H1 (cell line): ENCODE data around the gene TMEM238. TPM values are rescaled to one million over a fixed set of nuclear protein-coding genes. Genes with fewer than 3 reads are reported as not detected.

Experiments used
- CTCF ChIA-PET: fragments of 300-600 bp; sonication (Branson Sonifier 250); formaldehyde crosslinking; loops from one replicate; lab custom pipeline; 2021; ENCODE audit not compliant: partially characterized antibody; lab: Charles Lee
- POLR2A ChIA-PET: fragments of 300-600 bp; sonication (Branson Sonifier 250); formaldehyde crosslinking; loops from one replicate; lab custom pipeline; 2021; ENCODE audit warnings: inconsistent platforms; ENCODE audit not compliant: partially characterized antibody; lab: Charles Lee
- DNase-seq, 2 experiments: peaks; one replicate each; pipeline versions ENCODE4 v3.0.0 to v3.0.0-alpha.2; 2010 to 2022; ENCODE audit warnings: low spot score in 2 of 2, low read depth in 1 of 2, mixed read lengths in 1 of 2
- FAIRE-seq: peaks from 2 replicates; lab custom pipeline; 2011; peaks lifted over from hg19 to GRCh38; lab: Jason Lieb, UNC
- H2AFZ ChIP-seq: 2 replicates; pipeline ENCODE4 v1.8.1; 2012; ENCODE audit warnings: low read length, inconsistent platforms
- H2AK5ac ChIP-seq: 2 replicates; pipeline ENCODE4 v1.6.1; 2013; ENCODE audit warnings: low read depth, low read length
- H2BK120ac ChIP-seq: replicated peaks from 2 replicates; pipeline ENCODE3; 2013; ENCODE audit warnings: low read depth, low read length, inconsistent platforms
- H2BK12ac ChIP-seq: 2 replicates; pipeline ENCODE4 v1.6.1; 2013; ENCODE audit warnings: low read depth, low read length
- H2BK15ac ChIP-seq: 2 replicates; pipeline ENCODE4 v1.6.1; 2013; ENCODE audit warnings: low read length
- H2BK20ac ChIP-seq: 2 replicates; pipeline ENCODE4 v1.6.1; 2013; ENCODE audit warnings: low read length
- H2BK5ac ChIP-seq: 2 replicates; pipeline ENCODE4 v1.6.1; 2013; ENCODE audit warnings: low read depth, low read length
- H3K14ac ChIP-seq: 2 replicates; pipeline ENCODE4 v1.6.1; 2013; ENCODE audit warnings: inconsistent platforms; ENCODE audit not compliant: insufficient read length
- H3K18ac ChIP-seq: 2 replicates; pipeline ENCODE4 v1.6.1; 2013; ENCODE audit warnings: low read length; ENCODE audit errors: extremely low read depth
- H3K23ac ChIP-seq: 2 replicates; pipeline ENCODE4 v1.6.1; 2013; ENCODE audit warnings: inconsistent platforms; ENCODE audit not compliant: insufficient read length
- H3K23me2 ChIP-seq: 2 replicates; pipeline ENCODE4 v1.6.1; 2013; ENCODE audit warnings: low read depth, low read length
- H3K27ac ChIP-seq: 2 replicates; pipeline ENCODE4 v1.6.1; 2011; ENCODE audit warnings: low read depth, low read length, inconsistent platforms
- H3K27me3 ChIP-seq, 4 experiments: replicated peaks in 1 of 4; 1 replicate in 1 of 4; 2 replicates in 3 of 4; pipeline versions ENCODE4 v1.6.1 to v1.8.1; 2011 to 2013; ENCODE audit warnings: low read length in 3 of 4, mild to moderate bottlenecking in 3 of 4, inconsistent platforms in 2 of 4, mixed read lengths in 2 of 4, moderate library complexity in 1 of 4; ENCODE audit not compliant: control insufficient read depth in 3 of 4, insufficient read depth in 3 of 4; ENCODE audit errors: extremely low read depth in 1 of 4
- H3K36me3 ChIP-seq, 4 experiments: 2 replicates each; pipeline versions ENCODE4 v1.6.1 to v1.8.1; 2011 to 2013; ENCODE audit warnings: mild to moderate bottlenecking in 4 of 4, low read length in 3 of 4, moderate library complexity in 2 of 4, control low read depth in 1 of 4, inconsistent platforms in 1 of 4; ENCODE audit not compliant: insufficient read depth in 4 of 4, control insufficient read depth in 2 of 4
- H3K4ac ChIP-seq: replicated peaks from 2 replicates; pipeline ENCODE3; 2013; ENCODE audit warnings: low read length, low read depth, mixed read lengths, inconsistent platforms; ENCODE audit not compliant: insufficient read length
- H3K4me1 ChIP-seq, 4 experiments: replicated peaks in 1 of 4; 1 replicate in 1 of 4; 2 replicates in 3 of 4; pipeline versions ENCODE4 v1.6.1 to v1.8.1; 2011 to 2013; ENCODE audit warnings: low read length in 3 of 4, inconsistent platforms in 2 of 4, mixed read lengths in 1 of 4; ENCODE audit not compliant: insufficient read depth in 4 of 4, control insufficient read depth in 3 of 4
- H3K4me2 ChIP-seq, 2 experiments: 2 replicates each; pipeline versions ENCODE4 v1.6.1 to v1.8.1; 2011 to 2013; ENCODE audit warnings: low read depth in 2 of 2, low read length in 2 of 2, control low read depth in 1 of 2, inconsistent platforms in 1 of 2, mild to moderate bottlenecking in 1 of 2; ENCODE audit not compliant: insufficient read depth in 1 of 2
- H3K4me3 ChIP-seq, 4 experiments: fragments of 200-600, 300-600 bp in 1 of 4; sonication (generic), shearing (Covaris generic), sonication (Bioruptor Twin) in 1 of 4; 2 replicates each; pipeline versions ENCODE4 v1.5.1 to v1.8.1; 2011 to 2016; ENCODE audit warnings: low read length in 4 of 4, low read depth in 3 of 4, control low read depth in 2 of 4, inconsistent platforms in 2 of 4, mild to moderate bottlenecking in 2 of 4, mixed read lengths in 1 of 4, moderate library complexity in 1 of 4; ENCODE audit not compliant: insufficient read depth in 2 of 4; ENCODE audit errors: extremely low read depth in 1 of 4
- H3K56ac ChIP-seq: replicated peaks from 2 replicates; pipeline ENCODE3; 2013; ENCODE audit warnings: low read depth, mild to moderate bottlenecking, mixed read lengths, low read length, inconsistent platforms; ENCODE audit not compliant: insufficient read length
- H3K79me1 ChIP-seq: 2 replicates; pipeline ENCODE4 v1.6.1; 2013; ENCODE audit warnings: low read depth, low read length, control low read depth
- H3K79me2 ChIP-seq, 2 experiments: 2 replicates each; pipeline versions ENCODE4 v1.6.1 to v1.8.1; 2012 to 2013; ENCODE audit warnings: low read length in 2 of 2, mild to moderate bottlenecking in 2 of 2, inconsistent platforms in 1 of 2; ENCODE audit not compliant: insufficient read depth in 2 of 2, control insufficient read depth in 1 of 2
- H3K9ac ChIP-seq, 4 experiments: replicated peaks in 1 of 4; 1 replicate in 1 of 4; 2 replicates in 3 of 4; pipeline versions ENCODE4 v1.6.1 to v1.8.1; 2011 to 2013; ENCODE audit warnings: low read depth in 3 of 4, low read length in 3 of 4, control low read depth in 2 of 4, mild to moderate bottlenecking in 2 of 4, moderate library complexity in 2 of 4, inconsistent platforms in 1 of 4; ENCODE audit errors: extremely low read depth in 1 of 4
- H3K9me3 ChIP-seq, 2 experiments: 2 replicates each; pipeline versions ENCODE4 v1.6.1 to v1.8.1; 2012 to 2013; ENCODE audit warnings: mild to moderate bottlenecking in 2 of 2, moderate library complexity in 2 of 2, control low read depth in 1 of 2, inconsistent platforms in 1 of 2, low read depth in 1 of 2, low read length in 1 of 2, mixed read lengths in 1 of 2; ENCODE audit not compliant: insufficient read depth in 2 of 2
- H4K20me1 ChIP-seq, 2 experiments: replicated peaks in 1 of 2; 2 replicates each; pipeline versions ENCODE3 to v1.8.1; 2011 to 2013; ENCODE audit warnings: inconsistent platforms in 2 of 2, low read length in 2 of 2, mild to moderate bottlenecking in 1 of 2; ENCODE audit not compliant: insufficient read depth in 2 of 2, control insufficient read depth in 1 of 2
- H4K5ac ChIP-seq: 2 replicates; pipeline ENCODE4 v1.6.1; 2013; ENCODE audit warnings: low read length, low read depth, mixed read lengths, inconsistent platforms; ENCODE audit not compliant: insufficient read length
- H4K8ac ChIP-seq: 2 replicates; pipeline ENCODE4 v1.8.0; 2013; ENCODE audit warnings: mild to moderate bottlenecking, moderate library complexity, low read length, inconsistent platforms; ENCODE audit not compliant: insufficient read depth; ENCODE audit errors: extremely low read depth
- H4K91ac ChIP-seq: replicated peaks from 2 replicates; pipeline ENCODE3; 2013; ENCODE audit warnings: low read length, mixed read lengths, inconsistent platforms; ENCODE audit not compliant: insufficient read length
- ASH2L ChIP-seq: fragments of 200-600, 300-600 bp; sonication (generic); IDR thresholded peaks from one replicate; pipeline ENCODE4 v1.7.1; 2017; ENCODE audit warnings: low read length
- JUN ChIP-seq: IDR thresholded peaks from 2 replicates; pipeline ENCODE4 v1.6.1; 2011; ENCODE audit warnings: low read depth, mild to moderate bottlenecking, improper control_type of control experiment, low read length
- MAFK ChIP-seq: IDR thresholded peaks from 2 replicates; pipeline ENCODE4 v1.6.1; 2012; ENCODE audit warnings: low read depth, mild to moderate bottlenecking, improper control_type of control experiment, low read length
- SAP30 ChIP-seq: fragments of 300-600 bp; sonication (generic); IDR thresholded peaks from 2 replicates; pipeline ENCODE4 v1.7.1; 2012; ENCODE audit warnings: low read length, moderate library complexity, mild to moderate bottlenecking, inconsistent platforms; ENCODE audit not compliant: insufficient read depth, insufficient replicate concordance
- SP4 ChIP-seq: IDR thresholded peaks from 2 replicates; pipeline ENCODE4 v1.6.1; 2012; ENCODE audit warnings: low read length, inconsistent platforms
- SRF ChIP-seq: IDR thresholded peaks from 2 replicates; pipeline ENCODE4 v1.6.1; 2011; ENCODE audit warnings: mild to moderate bottlenecking, low read depth, low read length, moderate library complexity
- WGBS, 2 experiments: shearing (Covaris generic) in 1 of 2; methylation state at CpG; one replicate each; pipeline versions ENCODE4 v1.1.6 to v1.1.7; 2013 to 2015; ENCODE audit warnings: low lambda C conversion rate in 2 of 2, mixed read lengths in 2 of 2, inconsistent platforms in 1 of 2, low coverage in 1 of 2, missing lambda C conversion rate in 1 of 2; ENCODE audit not compliant: insufficient replicate concordance in 2 of 2, insufficient coverage in 1 of 2, insufficient read length in 1 of 2; ENCODE audit errors: extremely low coverage in 1 of 2, missing lambda C conversion rate in 1 of 2; 5-methylcytosine and 5-hydroxymethylcytosine counted together
- polyA plus RNA-seq, 7 experiments: library from polyadenylated mRNA; depleted of rRNA in 3 of 7; stranded (reverse) in 5 of 7; unstranded in 2 of 7; fragments of >200 nt in 5 of 7; fragments of 200-250 nt in 2 of 7; gene quantifications; 1 replicate in 5 of 7; 2 replicates in 1 of 7; 4 replicates in 1 of 7; pipeline versions ENCODE4 v1.2.1 to v1.2.3, GENCODE V29; 2011 to 2013; ENCODE audit warnings: missing spikeins in 2 of 7, mixed read lengths in 2 of 7
- total RNA-seq: library from RNA; stranded (reverse); fragmentation: NEBNext Ultra II Directional; extraction: Animal tissue kit (Norgen Biotek cat#: 25700); gene quantifications from 2 replicates; pipeline ENCODE4 v1.2.1, GENCODE V29; 2021
- TF ChIP-seq, protein P1 (sequence below): IDR thresholded peaks from 2 replicates; pipeline ENCODE4 v1.6.1; 2012; ENCODE audit warnings: low read length, inconsistent platforms

TMEM238 gene
- total and polyA plus RNA-seq, 2 of the 8 experiments (the other 6 are each of a cell fraction or from before 2014, with no cell fraction given) = 0.53 to 3.8 TPM

- H2BK15ac ChIP-seq = 0 out of 2 replicates have a peak overlapping the region, but pooled peaks have one; percentile 72
- H3K79me2 ChIP-seq = peaks cover 0 to 3% of the 10 kb centered on the region in 2 experiments; a peak in 1 of 4 replicates
- no peak overlapping the region for H3K4ac ChIP-seq
- ChIA-PET CTCF (interaction anchor here (0.8 to 2.9 kb wide), 3 partner anchors 38 to 54 kb away, joined by 3 to 11 read pairs (median 8); partner anchors contain the start of gene TMEM238), POLR2A (interaction anchor here (0.6 to 7.9 kb wide), 9 partner anchors 20 to 156 kb away, joined by 3 to 58 read pairs (median 6); partner anchors contain the start of genes IL11, TMEM238 and UBE2S)
- no peak overlapping the region for H3K56ac ChIP-seq
- H2BK120ac ChIP-seq = no peak overlapping the region
- peaks cover 0 to 58% (median 20%) of the 10 kb centered on the region in 4 experiments; a peak in 4 of 8 replicates for H3K36me3 ChIP-seq
- H3K4me1 ChIP-seq = peaks cover 11 to 44% (median 32%) of the 10 kb centered on the region in 4 experiments
- H3K23ac ChIP-seq = no peak overlapping the region
- H2AFZ ChIP-seq = no peak overlapping the region
- H4K5ac ChIP-seq = no peak overlapping the region
- no peak for FAIRE-seq
- peaks cover 5% of the 10 kb centered on the region; the same call in 1 of the 2 replicates for H3K79me1 ChIP-seq
- no peak overlapping the region for H3K4me3 ChIP-seq
- no peak overlapping the region for H3K14ac ChIP-seq
- H3K27ac ChIP-seq = peak overlapping the region; percentile 37; the same call in 1 of the 2 replicates
- no peak overlapping the region for H2AK5ac ChIP-seq
- H3K4me2 ChIP-seq = no peak overlapping the region
- H4K91ac ChIP-seq = no peak overlapping the region
- no peak for TF ChIP-seq SAP30
- no peak for TF ChIP-seq JUN
- no peak for TF ChIP-seq SP4
- TF ChIP-seq ASH2L = no peak
- TF ChIP-seq, protein P1, sequence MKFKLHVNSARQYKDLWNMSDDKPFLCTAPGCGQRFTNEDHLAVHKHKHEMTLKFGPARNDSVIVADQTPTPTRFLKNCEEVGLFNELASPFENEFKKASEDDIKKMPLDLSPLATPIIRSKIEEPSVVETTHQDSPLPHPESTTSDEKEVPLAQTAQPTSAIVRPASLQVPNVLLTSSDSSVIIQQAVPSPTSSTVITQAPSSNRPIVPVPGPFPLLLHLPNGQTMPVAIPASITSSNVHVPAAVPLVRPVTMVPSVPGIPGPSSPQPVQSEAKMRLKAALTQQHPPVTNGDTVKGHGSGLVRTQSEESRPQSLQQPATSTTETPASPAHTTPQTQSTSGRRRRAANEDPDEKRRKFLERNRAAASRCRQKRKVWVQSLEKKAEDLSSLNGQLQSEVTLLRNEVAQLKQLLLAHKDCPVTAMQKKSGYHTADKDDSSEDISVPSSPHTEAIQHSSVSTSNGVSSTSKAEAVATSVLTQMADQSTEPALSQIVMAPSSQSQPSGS = no peak
- no peak for TF ChIP-seq SRF
- no peak for TF ChIP-seq MAFK
- 0 out of 2 replicates have a peak overlapping the region, but pooled peaks have one; percentile 71 for H2BK5ac ChIP-seq
- 94% methylated on average over 37 of the region's 43 CpGs; no CpG with 5 or more reads in 1 of the 2 experiments for WGBS, 2 experiments
- no peak overlapping the region for H4K8ac ChIP-seq
- no peaks in the 10 kb centered on the region for H3K9me3 ChIP-seq
- H2BK12ac ChIP-seq = peak overlapping the region; percentile 50; the same call in 1 of the 2 replicates
- DNase-seq = no peak
- H2BK20ac ChIP-seq = no peak overlapping the region
- no peak overlapping the region for H3K9ac ChIP-seq
- H3K27me3 ChIP-seq = no peaks in the 10 kb centered on the region
- H4K20me1 ChIP-seq = peaks cover 0 to 6% of the 10 kb centered on the region in 2 experiments
- peak overlapping the region; percentile 71; the same call in 1 of the 2 replicates for H3K18ac ChIP-seq
- peaks cover 4% of the 10 kb centered on the region; the same call in 1 of the 2 replicates for H3K23me2 ChIP-seq
Observed at GRCh38 chr19:55345818-55346724, 38.0 kb downstream of the TMEM238 start.
